ENCODE data around the gene DONSON. TPM values are rescaled to one million over a fixed set of nuclear protein-coding genes. Genes with fewer than 3 reads are reported as not detected.
A peak's percentile ranks its signal among the peaks of the same experiment; 100 is the strongest.

Gene DONSON
- total and polyA plus RNA-seq, 2 experiments from 2014 or later, result 15.1 to 23.2 TPM

- H3K79me2 ChIP-seq, result peaks cover 85% of the 10 kb centered on the region
- peak overlapping the region; percentile 87 for H3K4me2 ChIP-seq
- DNase-seq (ENCODE audit: low spot score), result no peak
- H2AFZ ChIP-seq, result peak overlapping the region; percentile 6
- under 1% methylated on average over 26 of the region's 26 CpGs for WGBS (ENCODE audit: low lambda C conversion rate, missing lambda C conversion rate)
- H3K27me3 ChIP-seq, result no peaks in the 10 kb centered on the region
- no peaks in the 10 kb centered on the region for H3K36me3 ChIP-seq (replicated peaks; ENCODE audit: insufficient read depth, low read depth)
- H3K4me1 ChIP-seq (ENCODE audit: insufficient read depth), result peaks cover 16% of the 10 kb centered on the region
- no peaks in the 10 kb centered on the region for H3K9me3 ChIP-seq (ENCODE audit: low read depth)
- H3K27ac ChIP-seq, result peak overlapping the region; percentile 95
- peak overlapping the region; percentile 37 for H3K4me3 ChIP-seq
- H4K20me1 ChIP-seq (ENCODE audit: insufficient read depth, poor library complexity, severe bottlenecking), result peaks cover 53% of the 10 kb centered on the region
- TF ChIP-seq CTCF (IDR thresholded peaks at IDR 0.05; ENCODE audit: poor library complexity), result no peak
- TF ChIP-seq EZH2phosphoT487 (IDR thresholded peaks at IDR 0.05; ENCODE audit: low read depth, severe bottlenecking, unreplicated experiment), result no peak
- TF ChIP-seq EZH2 (IDR thresholded peaks at IDR 0.05; ENCODE audit: borderline replicate concordance), result no peak
- H3K9me2 ChIP-seq (replicated peaks; ENCODE audit: insufficient read depth), result no peaks in the 10 kb centered on the region
Observed at GRCh38 chr21:33543505-33544129, 44.9 kb downstream of the DONSON start.

- Histone ChIP-seq H3K9me2 (replicated peaks; ENCODE audit: insufficient read depth) (no peaks in the 10 kb centered on the region), H2AFZ (peak within 1 kb of the TSS; percentile 47), H4K20me1 (ENCODE audit: insufficient read depth, poor library complexity, severe bottlenecking) (peaks cover 45% of the 10 kb centered on the region), H3K4me1 (ENCODE audit: insufficient read depth) (peaks cover 16% of the 10 kb centered on the region), H3K79me2 (peaks cover 82% of the 10 kb centered on the region), H3K36me3 (replicated peaks; ENCODE audit: insufficient read depth, low read depth) (no peaks in the 10 kb centered on the region), H3K27me3 (no peaks in the 10 kb centered on the region), H3K9me3 (ENCODE audit: low read depth) (no peaks in the 10 kb centered on the region), H3K4me3 (peak within 1 kb of the TSS; percentile 76), H3K27ac (peak within 1 kb of the TSS; percentile 98), H3K4me2 (peak within 1 kb of the TSS; percentile 87)
- TF ChIP-seq EZH2phosphoT487 (IDR thresholded peaks at IDR 0.05; ENCODE audit: low read depth, severe bottlenecking, unreplicated experiment), result no peak
- TF ChIP-seq EZH2 (IDR thresholded peaks at IDR 0.05; ENCODE audit: borderline replicate concordance), result no peak
- no peak for TF ChIP-seq CTCF (IDR thresholded peaks at IDR 0.05; ENCODE audit: poor library complexity)
- 1% methylated on average over 44 of the region's 57 CpGs for WGBS (ENCODE audit: low lambda C conversion rate, missing lambda C conversion rate)
- peak; percentile 99 for DNase-seq (ENCODE audit: low spot score)
Observed at GRCh38 chr21:33542640-33543504, 45.6 kb downstream of the DONSON start, which contains the start of gene SON. TSS of gene SON (plus strand) at chr21:33543038. CDS start at chr21:33543093, 55 bp downstream.

- no peaks in the 10 kb centered on the region for H3K9me3 ChIP-seq (ENCODE audit: low read depth)
- H3K4me1 ChIP-seq (ENCODE audit: insufficient read depth), result peaks cover 16% of the 10 kb centered on the region
- H2AFZ ChIP-seq, result peak within 1 kb of the TSS; percentile 47
- H3K79me2 ChIP-seq, result peaks cover 81% of the 10 kb centered on the region
- no peaks in the 10 kb centered on the region for H3K9me2 ChIP-seq (replicated peaks; ENCODE audit: insufficient read depth)
- WGBS (ENCODE audit: low lambda C conversion rate, missing lambda C conversion rate), result 1% methylated on average over 53 of the region's 56 CpGs
- peak within 1 kb of the TSS; percentile 98 for H3K27ac ChIP-seq
- H3K4me3 ChIP-seq, result peak within 1 kb of the TSS; percentile 76
- peaks cover 36% of the 10 kb centered on the region for H4K20me1 ChIP-seq (ENCODE audit: insufficient read depth, poor library complexity, severe bottlenecking)
- no peaks in the 10 kb centered on the region for H3K36me3 ChIP-seq (replicated peaks; ENCODE audit: insufficient read depth, low read depth)
- H3K4me2 ChIP-seq, result peak within 1 kb of the TSS; percentile 78
- peak; percentile 91 for DNase-seq (ENCODE audit: low spot score)
- no peak for TF ChIP-seq CTCF (IDR thresholded peaks at IDR 0.05; ENCODE audit: poor library complexity)
- TF ChIP-seq EZH2 (IDR thresholded peaks at IDR 0.05; ENCODE audit: borderline replicate concordance), result no peak
- no peak for TF ChIP-seq EZH2phosphoT487 (IDR thresholded peaks at IDR 0.05; ENCODE audit: low read depth, severe bottlenecking, unreplicated experiment)
- no peaks in the 10 kb centered on the region for H3K27me3 ChIP-seq
Observed at GRCh38 chr21:33541756-33542639, 46.5 kb downstream of the DONSON start, which contains the start of gene GART. TSS of gene GART (minus strand) at chr21:33542117. CDS start at chr21:33539315, 2,802 bp downstream.

Data from hepatocyte (in vitro differentiated cells).